RPMI7951 (cell line): Measurements from ENCODE around the gene CPSF4L. TPM values are rescaled to one million over a fixed set of nuclear protein-coding genes. Genes with fewer than 3 reads are reported as not detected.
"Not testable (repeated sequence)": the region's sequence is repeated elsewhere in the genome, so short reads cannot be mapped to it uniquely, and the experiment has no call there.

ENCODE experiments used
- DNase-seq: peaks from one replicate; pipeline ENCODE4 v3.0.0-alpha.2; 2012; ENCODE audit warnings: low read depth
- total RNA-seq: library from RNA; depleted of rRNA; stranded (reverse); fragments of >200 nt; shearing (Covaris generic); gene quantifications from 2 replicates; pipeline ENCODE4 v1.2.3, GENCODE V29; 2014; rRNA removed

Gene CPSF4L
- total RNA-seq: not detected in 2 replicates

GRCh38 chr17:73261617-73261951 is at the start of gene CPSF4L:
Gene CPSF4L, minus strand, starts transcription at chr17:73261880. Its CDS starts 62 bp downstream, at chr17:73261818.
- no peak for DNase-seq

GRCh38 chr17:73311428-73311780 is 49.7 kb upstream of the CPSF4L start:
- DNase-seq: no peak

GRCh38 chr17:73309727-73310596 is 48.3 kb upstream of the CPSF4L start:
- DNase-seq: no peak

GRCh38 chr17:73308959-73309358 is 47.3 kb upstream of the CPSF4L start:
- not testable (repeated sequence) for DNase-seq

GRCh38 chr17:73308017-73308823 is 46.5 kb upstream of the CPSF4L start:
- peak; percentile 63 for DNase-seq

- no peak for DNase-seq
These were observed 45.5 kb upstream of the CPSF4L start for GRCh38 chr17:73307130-73307529.

- no peak for DNase-seq
These were observed 44.5 kb upstream of the CPSF4L start for GRCh38 chr17:73305845-73306836.

GRCh38 chr17:73304971-73305812 is 43.5 kb upstream of the CPSF4L start:
- DNase-seq: peak; percentile 65

- DNase-seq: no peak
These were observed 42.8 kb upstream of the CPSF4L start for GRCh38 chr17:73304438-73304837.

GRCh38 chr17:73302189-73302588 is 40.5 kb upstream of the CPSF4L start:
- DNase-seq: no peak

GRCh38 chr17:73301369-73301768 is 39.7 kb upstream of the CPSF4L start:
- DNase-seq: no peak

- no peak for DNase-seq
These were observed 38.7 kb upstream of the CPSF4L start for GRCh38 chr17:73300392-73300791.

- peak; percentile 51 for DNase-seq
These were observed 36.5 kb upstream of the CPSF4L start for GRCh38 chr17:73297934-73298861.

GRCh38 chr17:73293480-73293911 is 31.8 kb upstream of the CPSF4L start:
- peak; percentile 70 for DNase-seq

- no peak for DNase-seq
These were observed 31.4 kb upstream of the CPSF4L start for GRCh38 chr17:73293031-73293430.

- DNase-seq: peak; percentile 90
These were observed 30.4 kb upstream of the CPSF4L start for GRCh38 chr17:73292031-73292531.

- peak; percentile 97 for DNase-seq
These were observed 29.7 kb upstream of the CPSF4L start for GRCh38 chr17:73291260-73291801.

GRCh38 chr17:73290399-73291259 is 28.9 kb upstream of the CPSF4L start:
- DNase-seq: peak; percentile 42
